ENCODE results near the gene SPDYE2B. TPM values are rescaled to one million over a fixed set of nuclear protein-coding genes. Genes with fewer than 3 reads are reported as not detected.
"Not testable (repeated sequence)": the region's sequence is repeated elsewhere in the genome, so short reads cannot be mapped to it uniquely, and the experiment has no call there.

SPDYE2B gene
- total RNA-seq, 3 donors from 2014 or later (not counting 1 experiment from before 2014, with no cell fraction given): not detected

- 63% methylated on average over 8 of the region's 10 CpGs for WGBS (ENCODE audit: insufficient coverage)
- intact Hi-C loops (cut with micrococcal nuclease): not testable (repeated sequence)
Observed at GRCh38 chr7:102611675-102612325, 38.3 kb upstream of the SPDYE2B start.

GRCh38 chr7:102613575-102614345 lies 36.4 kb upstream of the SPDYE2B start:
- H3K9me3 ChIP-seq (ENCODE audit: control insufficient read depth, insufficient read depth, low read length); H3K4me3 ChIP-seq (ENCODE audit: low read length); H3K9me3 Mint-ChIP-seq; H3K36me3 ChIP-seq (ENCODE audit: control insufficient read depth, insufficient read depth, low read length); intact Hi-C loops (cut with micrococcal nuclease); H3K4me1 Mint-ChIP-seq; H3K27me3 Mint-ChIP-seq (ENCODE audit: low read depth in 2 of 2); H3K4me1 ChIP-seq (ENCODE audit: control insufficient read depth, insufficient read depth, low read length); H3K27ac Mint-ChIP-seq; H3K27me3 ChIP-seq (ENCODE audit: control insufficient read depth, insufficient read depth, low read length); H3K27ac ChIP-seq (ENCODE audit: low read length); H3K36me3 Mint-ChIP-seq; ATAC-seq; DNase-seq; H3K4me3 Mint-ChIP-seq: not testable (repeated sequence)
- WGBS (ENCODE audit: insufficient coverage): no CpG with 5 or more reads among the region's 15 CpGs

More at GRCh38 chr7:102611675-102612325, 38.3 kb upstream of the SPDYE2B start:
- H3K27ac ChIP-seq (ENCODE audit: low read length); H3K4me3 ChIP-seq (ENCODE audit: low read length); H3K36me3 ChIP-seq (ENCODE audit: control insufficient read depth, insufficient read depth, low read length); ATAC-seq; H3K4me3 Mint-ChIP-seq; H3K9me3 ChIP-seq (ENCODE audit: control insufficient read depth, insufficient read depth, low read length); H3K27ac Mint-ChIP-seq; H3K36me3 Mint-ChIP-seq; H3K4me1 ChIP-seq (ENCODE audit: control insufficient read depth, insufficient read depth, low read length); H3K27me3 Mint-ChIP-seq (ENCODE audit: low read depth in 2 of 2); H3K9me3 Mint-ChIP-seq; H3K27me3 ChIP-seq (ENCODE audit: control insufficient read depth, insufficient read depth, low read length); H3K4me1 Mint-ChIP-seq: not testable (repeated sequence)
- DNase-seq: peak in 1 of 2 donors; percentile 8

GRCh38 chr7:102614346-102614697 lies 35.8 kb upstream of the SPDYE2B start:
- intact Hi-C loops (cut with micrococcal nuclease); H3K9me3 ChIP-seq (ENCODE audit: control insufficient read depth, insufficient read depth, low read length); H3K36me3 Mint-ChIP-seq; H3K27me3 ChIP-seq (ENCODE audit: control insufficient read depth, insufficient read depth, low read length); H3K27ac Mint-ChIP-seq; H3K36me3 ChIP-seq (ENCODE audit: control insufficient read depth, insufficient read depth, low read length); DNase-seq; H3K4me3 ChIP-seq (ENCODE audit: low read length); H3K4me3 Mint-ChIP-seq; H3K27ac ChIP-seq (ENCODE audit: low read length); H3K4me1 Mint-ChIP-seq; ATAC-seq; H3K4me1 ChIP-seq (ENCODE audit: control insufficient read depth, insufficient read depth, low read length); H3K27me3 Mint-ChIP-seq (ENCODE audit: low read depth in 2 of 2); H3K9me3 Mint-ChIP-seq: not testable (repeated sequence)
- no CpG with 5 or more reads among the region's 4 CpGs for WGBS (ENCODE audit: insufficient coverage)

GRCh38 chr7:102614873-102615272 lies 35.2 kb upstream of the SPDYE2B start:
- H3K4me3 Mint-ChIP-seq; H3K4me3 ChIP-seq (ENCODE audit: low read length); DNase-seq; ATAC-seq; intact Hi-C loops (cut with micrococcal nuclease); H3K27ac Mint-ChIP-seq; H3K36me3 ChIP-seq (ENCODE audit: control insufficient read depth, insufficient read depth, low read length); H3K36me3 Mint-ChIP-seq; H3K27ac ChIP-seq (ENCODE audit: low read length); H3K9me3 ChIP-seq (ENCODE audit: control insufficient read depth, insufficient read depth, low read length); H3K4me1 ChIP-seq (ENCODE audit: control insufficient read depth, insufficient read depth, low read length); H3K4me1 Mint-ChIP-seq; H3K27me3 ChIP-seq (ENCODE audit: control insufficient read depth, insufficient read depth, low read length); H3K27me3 Mint-ChIP-seq (ENCODE audit: low read depth in 2 of 2); H3K9me3 Mint-ChIP-seq: not testable (repeated sequence)
- WGBS (ENCODE audit: insufficient coverage): no CpG with 5 or more reads among the region's 3 CpGs

- H3K36me3 ChIP-seq (ENCODE audit: control insufficient read depth, insufficient read depth, low read length); H3K9me3 Mint-ChIP-seq; ATAC-seq; intact Hi-C loops (cut with micrococcal nuclease); H3K27me3 ChIP-seq (ENCODE audit: control insufficient read depth, insufficient read depth, low read length); H3K4me3 Mint-ChIP-seq; H3K27me3 Mint-ChIP-seq (ENCODE audit: low read depth in 2 of 2); H3K27ac ChIP-seq (ENCODE audit: low read length); H3K27ac Mint-ChIP-seq; H3K9me3 ChIP-seq (ENCODE audit: control insufficient read depth, insufficient read depth, low read length); H3K4me3 ChIP-seq (ENCODE audit: low read length); DNase-seq; H3K4me1 ChIP-seq (ENCODE audit: control insufficient read depth, insufficient read depth, low read length); H3K36me3 Mint-ChIP-seq; H3K4me1 Mint-ChIP-seq: not testable (repeated sequence)
- WGBS (ENCODE audit: insufficient coverage): no CpG with 5 or more reads among the region's 10 CpGs
Observed at GRCh38 chr7:102615930-102616329, 34.2 kb upstream of the SPDYE2B start.

GRCh38 chr7:102616507-102617125 lies 33.5 kb upstream of the SPDYE2B start, which contains the start of gene RASA4:
TSS of gene RASA4 (minus strand) at chr7:102616756. CDS start at chr7:102616689, 67 bp downstream.
- H3K9me3 Mint-ChIP-seq; H3K27me3 Mint-ChIP-seq (ENCODE audit: low read depth in 2 of 2); intact Hi-C loops (cut with micrococcal nuclease); H3K27ac ChIP-seq (ENCODE audit: low read length); H3K27ac Mint-ChIP-seq; H3K4me1 Mint-ChIP-seq; H3K36me3 ChIP-seq (ENCODE audit: control insufficient read depth, insufficient read depth, low read length); H3K27me3 ChIP-seq (ENCODE audit: control insufficient read depth, insufficient read depth, low read length); H3K4me1 ChIP-seq (ENCODE audit: control insufficient read depth, insufficient read depth, low read length); H3K9me3 ChIP-seq (ENCODE audit: control insufficient read depth, insufficient read depth, low read length); H3K36me3 Mint-ChIP-seq: not testable (repeated sequence)
- peak; percentile 44 to 55 for DNase-seq
- peak; percentile 98 to 99 (median 99) for ATAC-seq
- H3K4me3 Mint-ChIP-seq: peak within 1 kb of the TSS; percentile 68
- under 1% methylated on average over 17 of the region's 62 CpGs for WGBS (ENCODE audit: insufficient coverage)
- H3K4me3 ChIP-seq (ENCODE audit: low read length): peak within 1 kb of the TSS; percentile 35

- ATAC-seq; H3K27ac ChIP-seq (ENCODE audit: low read length); intact Hi-C loops (cut with micrococcal nuclease); H3K4me3 ChIP-seq (ENCODE audit: low read length); H3K27ac Mint-ChIP-seq; H3K27me3 Mint-ChIP-seq (ENCODE audit: low read depth in 2 of 2); H3K36me3 Mint-ChIP-seq; H3K4me1 ChIP-seq (ENCODE audit: control insufficient read depth, insufficient read depth, low read length); H3K36me3 ChIP-seq (ENCODE audit: control insufficient read depth, insufficient read depth, low read length); H3K4me3 Mint-ChIP-seq; H3K27me3 ChIP-seq (ENCODE audit: control insufficient read depth, insufficient read depth, low read length); H3K9me3 Mint-ChIP-seq; H3K9me3 ChIP-seq (ENCODE audit: control insufficient read depth, insufficient read depth, low read length); H3K4me1 Mint-ChIP-seq: not testable (repeated sequence)
- no CpG with 5 or more reads among the region's 8 CpGs for WGBS (ENCODE audit: insufficient coverage)
- peak in 1 of 2 donors; percentile 0 for DNase-seq
Observed at GRCh38 chr7:102618122-102618521, 32.0 kb upstream of the SPDYE2B start.

All from natural killer cell (primary cell).